ENCODE data around the gene MTFP1.

MTFP1 gene

DNA sequence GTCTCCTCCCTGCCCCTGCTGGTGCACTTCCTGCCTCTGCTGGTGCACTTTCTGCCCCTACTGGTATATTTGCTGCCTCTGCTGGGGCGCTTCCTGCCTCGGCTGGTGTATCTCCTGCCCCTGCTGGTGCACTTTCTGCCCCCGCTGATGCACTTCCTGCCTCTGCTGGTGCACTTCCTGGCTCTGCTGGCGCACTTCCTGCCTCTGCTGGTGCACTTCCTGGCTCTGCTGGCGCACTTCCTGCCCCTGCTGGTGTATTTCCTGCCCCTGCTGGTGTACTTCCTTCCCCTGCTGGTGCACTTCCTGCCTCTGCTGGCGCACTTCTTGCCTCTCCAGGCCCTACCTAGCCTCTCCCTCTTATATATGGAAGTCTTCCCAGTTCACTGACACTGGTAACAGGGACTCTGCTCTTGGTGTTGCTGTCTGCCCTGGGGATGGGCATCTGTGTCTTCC, 10.1 kb downstream of the MTFP1 start:
- ATAC-seq (ENCODE audit: insufficient read depth, low read depth) (peak; percentile 81), DNase-seq (peak; percentile 79)
- Histone ChIP-seq H2AFZ (ENCODE audit: low read depth, low read length) (peak overlapping the region; percentile 66), H3K4me2 (ENCODE audit: insufficient read depth, low read length) (peak overlapping the region; percentile 15), H3K9me3 (ENCODE audit: insufficient read depth, low read length, severe bottlenecking) (no peaks in the 10 kb centered on the region), H4K20me1 (ENCODE audit: insufficient read depth, low read length) (no peaks in the 10 kb centered on the region), H3K27ac (ENCODE audit: low read length) (peak overlapping the region; percentile 49), H3K36me3 (ENCODE audit: insufficient read depth, low read length) (no peaks in the 10 kb centered on the region), H3K4me1 (ENCODE audit: insufficient read depth, low read length) (peaks cover 19% of the 10 kb centered on the region), H3K79me2 (ENCODE audit: insufficient read depth, low read length) (no peaks in the 10 kb centered on the region), H3K4me3 (ENCODE audit: low read depth in 1 of 2, low read length in 2 of 2) (no peak overlapping the region; a peak in 1 of 4 replicates), H3K9ac (ENCODE audit: low read depth, low read length) (no peak overlapping the region), H3K27me3 (ENCODE audit: insufficient read depth, low read length, poor library complexity) (no peaks in the 10 kb centered on the region)
- TF ChIP-seq EZH2 (IDR thresholded peaks at IDR 0.05; ENCODE audit: borderline replicate concordance, low read depth, low read length, severe bottlenecking) = no peak
- TF ChIP-seq, protein P1, sequence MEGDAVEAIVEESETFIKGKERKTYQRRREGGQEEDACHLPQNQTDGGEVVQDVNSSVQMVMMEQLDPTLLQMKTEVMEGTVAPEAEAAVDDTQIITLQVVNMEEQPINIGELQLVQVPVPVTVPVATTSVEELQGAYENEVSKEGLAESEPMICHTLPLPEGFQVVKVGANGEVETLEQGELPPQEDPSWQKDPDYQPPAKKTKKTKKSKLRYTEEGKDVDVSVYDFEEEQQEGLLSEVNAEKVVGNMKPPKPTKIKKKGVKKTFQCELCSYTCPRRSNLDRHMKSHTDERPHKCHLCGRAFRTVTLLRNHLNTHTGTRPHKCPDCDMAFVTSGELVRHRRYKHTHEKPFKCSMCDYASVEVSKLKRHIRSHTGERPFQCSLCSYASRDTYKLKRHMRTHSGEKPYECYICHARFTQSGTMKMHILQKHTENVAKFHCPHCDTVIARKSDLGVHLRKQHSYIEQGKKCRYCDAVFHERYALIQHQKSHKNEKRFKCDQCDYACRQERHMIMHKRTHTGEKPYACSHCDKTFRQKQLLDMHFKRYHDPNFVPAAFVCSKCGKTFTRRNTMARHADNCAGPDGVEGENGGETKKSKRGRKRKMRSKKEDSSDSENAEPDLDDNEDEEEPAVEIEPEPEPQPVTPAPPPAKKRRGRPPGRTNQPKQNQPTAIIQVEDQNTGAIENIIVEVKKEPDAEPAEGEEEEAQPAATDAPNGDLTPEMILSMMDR (IDR thresholded peaks at IDR 0.05; ENCODE audit: borderline replicate concordance, extremely low read depth, low read length, poor library complexity, severe bottlenecking) = peak; percentile 60

DNA sequence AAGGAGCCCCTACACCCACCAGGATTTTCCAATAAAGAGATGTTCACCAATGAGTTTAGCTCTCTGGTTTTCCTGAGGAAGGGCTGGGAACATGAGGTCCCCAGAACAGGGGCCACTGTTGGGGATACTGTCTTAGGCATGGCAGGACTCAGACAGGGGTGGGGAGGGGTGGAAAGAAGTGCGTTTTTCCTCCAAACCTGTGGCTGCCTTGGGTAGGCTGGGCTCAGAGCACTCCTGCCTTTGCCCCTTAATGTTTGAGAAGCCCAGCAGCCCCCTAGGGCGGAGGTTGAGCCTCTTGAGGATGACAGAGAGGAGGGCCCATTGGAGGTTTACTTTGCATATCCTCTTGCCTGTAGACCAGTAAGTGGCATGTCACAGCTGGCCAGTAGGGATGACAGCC, 10.6 kb downstream of the MTFP1 start:
- Histone ChIP-seq H4K20me1 (ENCODE audit: insufficient read depth, low read length) (no peaks in the 10 kb centered on the region), H3K9ac (ENCODE audit: low read depth, low read length) (no peak overlapping the region), H3K4me1 (ENCODE audit: insufficient read depth, low read length) (peaks cover 19% of the 10 kb centered on the region), H3K27ac (ENCODE audit: low read length) (peak overlapping the region; percentile 49), H3K36me3 (ENCODE audit: insufficient read depth, low read length) (no peaks in the 10 kb centered on the region), H3K27me3 (ENCODE audit: insufficient read depth, low read length, poor library complexity) (no peaks in the 10 kb centered on the region), H3K4me3 (ENCODE audit: low read depth in 1 of 2, low read length in 2 of 2) (no peak overlapping the region), H3K4me2 (ENCODE audit: insufficient read depth, low read length) (no peak overlapping the region), H3K9me3 (ENCODE audit: insufficient read depth, low read length, severe bottlenecking) (no peaks in the 10 kb centered on the region), H3K79me2 (ENCODE audit: insufficient read depth, low read length) (no peaks in the 10 kb centered on the region), H2AFZ (ENCODE audit: low read depth, low read length) (peak overlapping the region; percentile 66)
- 0 out of 3 replicates have a peak, but pooled peaks have one; percentile 6 for ATAC-seq (ENCODE audit: insufficient read depth, low read depth)
- no peak for DNase-seq
- TF ChIP-seq EZH2 (IDR thresholded peaks at IDR 0.05; ENCODE audit: borderline replicate concordance, low read depth, low read length, severe bottlenecking) = no peak
- TF ChIP-seq, protein P1 (IDR thresholded peaks at IDR 0.05; ENCODE audit: borderline replicate concordance, extremely low read depth, low read length, poor library complexity, severe bottlenecking) = no peak

DNA sequence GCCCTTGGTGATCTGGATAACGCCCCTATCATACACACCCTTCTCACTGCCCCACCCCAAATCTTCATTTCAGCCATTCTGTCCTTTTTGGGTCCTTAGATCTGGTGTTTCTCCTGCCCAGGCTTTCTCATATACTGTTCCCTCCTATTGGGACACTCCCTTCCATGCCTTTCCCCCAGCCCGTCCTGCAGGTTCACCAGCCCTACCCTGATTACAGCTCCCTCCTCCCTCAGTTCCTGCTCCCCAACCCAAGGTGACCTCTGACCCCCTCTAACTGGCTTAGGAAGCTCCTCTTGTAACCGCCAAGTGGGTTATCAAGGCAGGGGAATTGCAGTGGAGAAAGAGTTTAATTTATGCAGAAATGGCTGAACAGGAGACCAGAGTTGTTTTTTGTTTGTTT, 13.0 kb downstream of the MTFP1 start:
- no peak overlapping the region for H3K27ac ChIP-seq (ENCODE audit: low read length)
- ATAC-seq (ENCODE audit: insufficient read depth, low read depth) = no peak
- H3K27me3 ChIP-seq (ENCODE audit: insufficient read depth, low read length, poor library complexity) = no peaks in the 10 kb centered on the region
- no peak overlapping the region for H2AFZ ChIP-seq (ENCODE audit: low read depth, low read length)
- peaks cover 37% of the 10 kb centered on the region for H3K4me1 ChIP-seq (ENCODE audit: insufficient read depth, low read length)
- no peak overlapping the region for H3K9ac ChIP-seq (ENCODE audit: low read depth, low read length)
- H3K36me3 ChIP-seq (ENCODE audit: insufficient read depth, low read length) = no peaks in the 10 kb centered on the region
- no peak for DNase-seq
- H3K4me3 ChIP-seq (ENCODE audit: low read depth in 1 of 2, low read length in 2 of 2) = no peak overlapping the region
- H3K4me2 ChIP-seq (ENCODE audit: insufficient read depth, low read length) = no peak overlapping the region
- no peaks in the 10 kb centered on the region for H4K20me1 ChIP-seq (ENCODE audit: insufficient read depth, low read length)
- H3K79me2 ChIP-seq (ENCODE audit: insufficient read depth, low read length) = no peaks in the 10 kb centered on the region
- TF ChIP-seq EZH2 (IDR thresholded peaks at IDR 0.05; ENCODE audit: borderline replicate concordance, low read depth, low read length, severe bottlenecking) = no peak
- TF ChIP-seq, protein P1 (IDR thresholded peaks at IDR 0.05; ENCODE audit: borderline replicate concordance, extremely low read depth, low read length, poor library complexity, severe bottlenecking) = no peak
- H3K9me3 ChIP-seq (ENCODE audit: insufficient read depth, low read length, severe bottlenecking) = no peaks in the 10 kb centered on the region

DNA sequence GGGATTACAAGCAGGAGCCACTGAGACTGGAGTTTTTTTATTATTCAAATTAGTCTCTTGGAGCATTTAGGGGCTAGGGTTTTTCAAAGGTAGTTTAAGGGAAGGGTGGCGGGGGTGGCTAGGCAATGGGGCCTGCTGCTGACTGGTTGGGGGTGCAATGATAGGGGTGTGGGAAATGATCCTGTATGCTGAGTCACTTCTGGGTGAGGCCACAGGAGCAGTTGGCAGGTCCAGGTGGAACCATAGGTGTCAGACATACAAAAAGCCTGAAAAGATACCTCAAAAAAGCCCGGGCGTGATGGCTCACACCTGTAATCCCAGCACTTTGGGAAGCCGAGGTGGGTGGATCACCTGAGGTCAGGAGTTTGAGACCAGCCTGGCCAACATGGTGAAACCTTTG, 13.7 kb downstream of the MTFP1 start:
- Histone ChIP-seq H3K4me3 (ENCODE audit: low read depth in 1 of 2, low read length in 2 of 2) (no peak overlapping the region), H3K27ac (ENCODE audit: low read length) (no peak overlapping the region), H3K4me1 (ENCODE audit: insufficient read depth, low read length) (peaks cover 39% of the 10 kb centered on the region), H2AFZ (ENCODE audit: low read depth, low read length) (no peak overlapping the region), H4K20me1 (ENCODE audit: insufficient read depth, low read length) (no peaks in the 10 kb centered on the region), H3K9me3 (ENCODE audit: insufficient read depth, low read length, severe bottlenecking) (no peaks in the 10 kb centered on the region), H3K79me2 (ENCODE audit: insufficient read depth, low read length) (no peaks in the 10 kb centered on the region), H3K36me3 (ENCODE audit: insufficient read depth, low read length) (no peaks in the 10 kb centered on the region), H3K4me2 (ENCODE audit: insufficient read depth, low read length) (no peak overlapping the region), H3K9ac (ENCODE audit: low read depth, low read length) (no peak overlapping the region), H3K27me3 (ENCODE audit: insufficient read depth, low read length, poor library complexity) (no peaks in the 10 kb centered on the region)
- no peak for TF ChIP-seq EZH2 (IDR thresholded peaks at IDR 0.05; ENCODE audit: borderline replicate concordance, low read depth, low read length, severe bottlenecking)
- DNase-seq (no peak), ATAC-seq (ENCODE audit: insufficient read depth, low read depth) (no peak)

Measured in DND-41 (cell line).